Stomach (tissue), 4 donors: ENCODE results near the gene AP5S1.

ENCODE experiments used
- CTCF ChIP-seq, 7 experiments: fragments of 450-650 bp in 4 of 7; fragments of 200-600 bp in 3 of 7; sonication (generic) in 3 of 7; IDR thresholded peaks; one replicate each; pipeline ENCODE4 v1.5.1; 2016 to 2019; ENCODE audit warnings: antibody characterized with exemption in 7 of 7, control low read depth in 2 of 7, mild to moderate bottlenecking in 1 of 7
- POLR2A ChIP-seq, 4 donors: fragments of 450-650 bp; IDR thresholded peaks; one replicate each; pipeline ENCODE4 v1.6.1; 2016; ENCODE audit warnings: antibody characterized with exemption in 4 of 4, control low read depth in 2 of 4, mild to moderate bottlenecking in 1 of 4, moderate library complexity in 1 of 4

GRCh38 chr20:3784216-3784853 is 36.0 kb upstream of the AP5S1 start:
- TF ChIP-seq CTCF (IDR thresholded peaks at IDR 0.05) (no peak), POLR2A (IDR thresholded peaks at IDR 0.05) (no peak)
